Peyer's patch (tissue), 4 donors: ENCODE measurements around the gene COL5A2.

Source experiments
- CTCF ChIP-seq, 6 experiments: fragments of 450-650 bp in 4 of 6; fragments of 200-600 bp in 2 of 6; sonication (generic) in 1 of 6; IDR thresholded peaks; one replicate each; pipeline ENCODE4 v1.5.1; 2017 to 2019; ENCODE audit warnings: antibody characterized with exemption in 6 of 6, mild to moderate bottlenecking in 3 of 6, moderate library complexity in 1 of 6
- POLR2A ChIP-seq, 2 donors: fragments of 450-650 bp; IDR thresholded peaks; one replicate each; pipeline ENCODE4 v1.5.1; 2017; ENCODE audit warnings: antibody characterized with exemption in 2 of 2, mild to moderate bottlenecking in 2 of 2, moderate library complexity in 2 of 2

GRCh38 chr2:189091253-189091652 is 88.3 kb downstream of the COL5A2 start:
- no peak for TF ChIP-seq CTCF (IDR thresholded peaks at IDR 0.05)
- TF ChIP-seq POLR2A (IDR thresholded peaks at IDR 0.05), result no peak
